ENCODE measurements around the gene NCLN.

GRCh38 chr19:3192684-3193083 lies 7.0 kb downstream of the NCLN start:
- TF ChIP-seq POLR2A (IDR thresholded peaks at IDR 0.05; ENCODE audit: low read depth, low read length) (no peak), POLR2AphosphoS5 (IDR thresholded peaks at IDR 0.05; ENCODE audit: low read depth, low read length) (no peak), PAX5 (IDR thresholded peaks at IDR 0.05; ENCODE audit: insufficient read depth, low read length, severe bottlenecking) (no peak)
